GM23248 (cell line): ENCODE results near the gene EIF2B4.

ENCODE experiments used
- EZH2 ChIP-seq: fragments of 200-600 bp; sonication (generic); IDR thresholded peaks from 2 replicates; pipeline ENCODE4 v1.6.1; 2018; ENCODE audit warnings: antibody characterized with exemption, mild to moderate bottlenecking; ENCODE audit not compliant: insufficient read depth, poor library complexity, severe bottlenecking
- EZH2phosphoT487 ChIP-seq: fragments of 200-600 bp; sonication (generic); IDR thresholded peaks from 2 replicates; pipeline ENCODE4 v1.6.1; 2018; ENCODE audit warnings: antibody characterized with exemption, moderate library complexity, mild to moderate bottlenecking, low read depth; ENCODE audit not compliant: insufficient read depth

- TF ChIP-seq EZH2phosphoT487 (no peak), EZH2 (no peak)
These were observed at the start of gene EIF2B4, which contains the start of gene SNX17 for GRCh38 chr2:27370026-27370815.
